ENCODE data around the gene ARMCX4. TPM values are rescaled to one million over a fixed set of nuclear protein-coding genes. Genes with fewer than 3 reads are reported as not detected.
"Not testable (repeated sequence)": the region's sequence is repeated elsewhere in the genome, so short reads cannot be mapped to it uniquely, and the experiment has no call there.

ARMCX4 gene
- total and polyA plus RNA-seq, 8 donors: 3.1 to 35.3 (median 4.6) TPM

DNA sequence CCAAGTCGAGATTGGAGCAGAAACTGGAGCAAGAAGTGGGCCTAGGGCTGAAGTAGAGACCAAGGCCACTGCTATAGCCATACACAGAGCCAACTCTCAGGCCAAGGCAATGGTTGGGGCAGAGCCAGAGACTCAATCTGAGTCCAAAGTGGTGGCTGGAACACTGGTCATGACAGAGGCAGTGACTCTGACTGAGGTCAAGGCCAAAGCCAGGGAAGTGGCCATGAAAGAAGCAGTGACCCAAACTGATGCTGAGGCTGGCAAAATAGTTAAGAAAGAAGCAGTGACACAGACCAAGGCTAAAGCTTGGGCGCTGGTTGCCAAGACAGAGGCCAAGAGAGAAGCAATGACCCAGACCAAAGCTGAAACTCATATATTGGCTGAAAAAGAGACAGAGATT is 3.5 kb downstream of the ARMCX4 start:
- WGBS, 5 donors: 58 to 98% (median 92%) methylated on average over 2 of the region's 2 CpGs
- TF ChIP-seq POLR2A (IDR thresholded peaks at IDR 0.05) (no peak), EP300 (IDR thresholded peaks at IDR 0.05) (no peak), POLR2AphosphoS5 (IDR thresholded peaks at IDR 0.05) (no peak)
- TF ChIP-seq, protein P1, sequence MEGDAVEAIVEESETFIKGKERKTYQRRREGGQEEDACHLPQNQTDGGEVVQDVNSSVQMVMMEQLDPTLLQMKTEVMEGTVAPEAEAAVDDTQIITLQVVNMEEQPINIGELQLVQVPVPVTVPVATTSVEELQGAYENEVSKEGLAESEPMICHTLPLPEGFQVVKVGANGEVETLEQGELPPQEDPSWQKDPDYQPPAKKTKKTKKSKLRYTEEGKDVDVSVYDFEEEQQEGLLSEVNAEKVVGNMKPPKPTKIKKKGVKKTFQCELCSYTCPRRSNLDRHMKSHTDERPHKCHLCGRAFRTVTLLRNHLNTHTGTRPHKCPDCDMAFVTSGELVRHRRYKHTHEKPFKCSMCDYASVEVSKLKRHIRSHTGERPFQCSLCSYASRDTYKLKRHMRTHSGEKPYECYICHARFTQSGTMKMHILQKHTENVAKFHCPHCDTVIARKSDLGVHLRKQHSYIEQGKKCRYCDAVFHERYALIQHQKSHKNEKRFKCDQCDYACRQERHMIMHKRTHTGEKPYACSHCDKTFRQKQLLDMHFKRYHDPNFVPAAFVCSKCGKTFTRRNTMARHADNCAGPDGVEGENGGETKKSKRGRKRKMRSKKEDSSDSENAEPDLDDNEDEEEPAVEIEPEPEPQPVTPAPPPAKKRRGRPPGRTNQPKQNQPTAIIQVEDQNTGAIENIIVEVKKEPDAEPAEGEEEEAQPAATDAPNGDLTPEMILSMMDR (IDR thresholded peaks at IDR 0.05): no peak
- Histone ChIP-seq H3K27ac (no peak overlapping the region), H3K4me3 (no peak overlapping the region), H3K9me3 (no peaks in the 10 kb centered on the region), H3K27me3 (no peaks in the 10 kb centered on the region), H3K4me1 (peaks cover 0 to 5% (median 0%) of the 10 kb centered on the region in 4 donors), H3K36me3 (no peaks in the 10 kb centered on the region)
- intact Hi-C loops (cut with DNase I; ENCODE audit: low total_unique reads): no loop called here
- DNase-seq: no peak

DNA sequence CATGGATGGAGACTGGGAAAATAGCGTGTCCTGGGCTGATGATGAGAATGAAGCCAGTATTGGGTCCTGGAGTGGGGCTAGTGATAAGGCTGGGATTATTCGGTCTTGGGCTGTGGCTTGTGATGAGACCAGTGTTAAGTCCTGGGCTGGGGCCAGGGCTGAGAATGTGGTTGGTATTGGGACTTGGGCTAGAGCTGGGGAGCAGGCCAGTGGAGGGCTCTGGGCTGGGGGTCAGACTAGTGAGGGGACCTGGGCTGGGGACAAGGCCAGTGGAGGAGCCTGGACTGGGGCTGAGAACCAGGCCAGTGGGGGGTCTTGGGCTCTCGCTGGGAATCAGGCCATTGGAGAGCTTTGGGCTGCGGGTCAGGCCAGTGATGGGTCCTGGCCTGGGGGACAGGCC is 6.7 kb downstream of the ARMCX4 start:
- Histone ChIP-seq H3K36me3 (no peaks in the 10 kb centered on the region), H3K27me3 (no peaks in the 10 kb centered on the region), H3K27ac (no peak overlapping the region), H3K4me1 (no peaks in the 10 kb centered on the region), H3K9me3 (no peaks in the 10 kb centered on the region), H3K4me3 (no peak overlapping the region)
- DNase-seq: no peak
- intact Hi-C loops (cut with DNase I; ENCODE audit: low total_unique reads): no loop called here
- 87 to 99% (median 94%) methylated on average over 4 of the region's 4 CpGs for WGBS, 5 donors
- TF ChIP-seq, protein P1 (IDR thresholded peaks at IDR 0.05): no peak
- TF ChIP-seq EP300 (IDR thresholded peaks at IDR 0.05) (no peak), POLR2AphosphoS5 (IDR thresholded peaks at IDR 0.05) (no peak), POLR2A (IDR thresholded peaks at IDR 0.05) (no peak)

DNA sequence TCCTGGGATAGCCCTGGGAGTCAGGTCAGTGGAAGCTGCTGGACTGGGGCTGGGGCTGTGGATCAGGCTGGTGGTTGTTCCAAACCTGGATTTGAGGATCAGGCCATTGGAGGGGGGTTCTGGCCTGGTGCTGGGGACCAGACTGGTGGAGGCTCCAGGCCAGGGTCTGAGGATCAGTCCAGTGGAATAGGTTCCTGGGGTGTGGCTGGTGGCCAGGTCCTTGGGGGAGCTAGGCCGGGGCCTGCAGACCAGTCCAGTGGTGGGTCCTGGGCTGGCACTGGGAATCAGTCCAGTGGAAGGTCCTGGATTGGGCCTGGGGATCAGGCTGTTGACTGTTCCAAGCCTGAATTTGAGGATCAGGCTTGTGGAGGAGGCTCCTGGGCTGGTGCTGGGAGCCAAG is 8.0 kb downstream of the ARMCX4 start:
- no peak overlapping the region for H3K27ac ChIP-seq
- H3K36me3 ChIP-seq: no peaks in the 10 kb centered on the region
- H3K4me3 ChIP-seq: no peak overlapping the region
- H3K9me3 ChIP-seq: no peaks in the 10 kb centered on the region
- no peak for DNase-seq
- H3K4me1 ChIP-seq: no peaks in the 10 kb centered on the region
- no peaks in the 10 kb centered on the region for H3K27me3 ChIP-seq
- 83 to 100% (median 95%) methylated on average over 1 of the region's 1 CpG for WGBS, 5 donors
- TF ChIP-seq, protein P1 (IDR thresholded peaks at IDR 0.05): no peak
- no peak for TF ChIP-seq EP300 (IDR thresholded peaks at IDR 0.05)
- TF ChIP-seq POLR2AphosphoS5 (IDR thresholded peaks at IDR 0.05): no peak
- TF ChIP-seq POLR2A (IDR thresholded peaks at IDR 0.05): no peak
- intact Hi-C loops (cut with DNase I; ENCODE audit: low total_unique reads): no loop called here

DNA sequence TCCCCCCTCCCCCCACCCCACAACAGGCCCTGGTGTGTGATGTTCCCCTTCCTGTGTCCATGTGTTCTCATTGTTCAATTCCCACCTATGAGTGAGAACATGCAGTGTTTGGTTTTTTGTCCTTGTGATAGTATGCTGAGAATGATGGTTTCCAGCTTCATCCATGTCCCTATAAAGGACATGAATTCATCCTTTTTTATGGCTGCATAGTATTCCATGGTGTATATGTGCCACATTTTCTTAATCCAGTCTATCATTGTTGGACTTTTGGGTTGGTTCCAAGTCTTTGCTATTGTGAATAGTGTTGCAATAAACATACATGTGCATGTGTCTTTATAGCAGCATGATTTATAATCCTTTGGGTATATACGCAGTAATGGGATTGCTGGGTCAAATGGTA is 17.7 kb downstream of the ARMCX4 start:
- H3K4me3 ChIP-seq; DNase-seq; H3K4me1 ChIP-seq; H3K9me3 ChIP-seq; H3K27me3 ChIP-seq; intact Hi-C loops (cut with DNase I; ENCODE audit: low total_unique reads); H3K27ac ChIP-seq: not testable (repeated sequence)
- WGBS, 5 donors: 89 to 100% (median 100%) methylated on average over 1 of the region's 1 CpG; no CpG with 5 or more reads in 2 of the 5 donors
- H3K36me3 ChIP-seq: peaks cover 0 to 29% (median 8%) of the 10 kb centered on the region in 4 donors

DNA sequence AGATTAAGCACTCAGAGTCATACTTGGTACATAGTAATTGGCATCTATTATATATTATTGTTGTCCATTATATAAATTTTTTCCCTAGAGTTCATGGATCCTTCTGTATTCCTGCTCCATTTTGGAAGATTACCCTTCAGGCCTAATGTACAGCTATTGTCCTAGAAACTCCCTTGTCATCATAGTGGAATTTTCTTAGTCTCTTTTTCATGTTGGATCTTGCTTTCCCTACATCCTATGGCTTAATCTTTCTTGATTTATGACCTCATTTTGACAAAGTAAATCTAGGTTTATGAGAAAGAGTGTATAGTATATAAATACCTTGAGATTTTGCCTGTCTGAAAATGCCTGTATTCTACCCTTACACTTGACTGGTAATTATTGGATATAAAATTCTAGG is 22.1 kb downstream of the ARMCX4 start:
- Histone ChIP-seq H3K9me3 (no peaks in the 10 kb centered on the region), H3K4me3 (no peak overlapping the region), H3K27ac (no peak overlapping the region), H3K36me3 (peaks cover 0 to 8% (median 3%) of the 10 kb centered on the region in 4 donors), H3K27me3 (no peaks in the 10 kb centered on the region), H3K4me1 (no peaks in the 10 kb centered on the region)
- no peak for DNase-seq
- intact Hi-C loops (cut with DNase I; ENCODE audit: low total_unique reads): no loop called here
- TF ChIP-seq POLR2A (IDR thresholded peaks at IDR 0.05) (no peak), EP300 (IDR thresholded peaks at IDR 0.05) (no peak), POLR2AphosphoS5 (IDR thresholded peaks at IDR 0.05) (no peak)
- TF ChIP-seq, protein P1 (IDR thresholded peaks at IDR 0.05): no peak

All from stomach (tissue), 9 donors.